ENCODE results near the gene ZNF716. TPM values are rescaled to one million over a fixed set of nuclear protein-coding genes. Genes with fewer than 3 reads are reported as not detected.

The ZNF716 gene
- total and polyA plus RNA-seq, 10 donors = not detected

DNA sequence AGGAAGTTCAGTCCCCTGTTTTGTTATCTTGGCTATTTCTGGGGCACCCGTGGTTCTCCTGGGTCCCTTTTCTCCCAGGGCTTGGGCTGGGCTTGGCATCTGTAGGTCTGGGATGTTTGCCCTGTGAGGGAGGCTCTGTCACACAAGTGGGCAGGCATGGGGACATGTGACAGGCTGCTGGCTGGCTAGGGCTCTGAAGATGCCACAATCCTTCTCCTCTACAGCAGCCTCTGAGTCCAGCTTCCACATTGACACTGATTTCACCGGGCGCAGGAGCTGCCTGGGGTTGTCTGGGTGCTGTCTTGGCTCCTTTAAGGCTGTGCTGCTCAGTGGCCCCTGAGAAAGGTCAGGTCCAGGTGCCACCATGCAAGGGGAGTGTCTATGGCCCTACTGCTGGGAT, 37.4 kb upstream of the ZNF716 start:
- intact Hi-C loops (cut with DNase I; ENCODE audit: low total_unique reads) = no loop called here
- 69 to 80% (median 75%) methylated on average over 2 to 3 of the region's 3 CpGs; no CpG with 5 or more reads in 1 of the 5 donors for WGBS, 5 donors
- H3K9me3 ChIP-seq = peaks cover 0 to 95% (median 60%) of the 10 kb centered on the region in 8 donors

DNA sequence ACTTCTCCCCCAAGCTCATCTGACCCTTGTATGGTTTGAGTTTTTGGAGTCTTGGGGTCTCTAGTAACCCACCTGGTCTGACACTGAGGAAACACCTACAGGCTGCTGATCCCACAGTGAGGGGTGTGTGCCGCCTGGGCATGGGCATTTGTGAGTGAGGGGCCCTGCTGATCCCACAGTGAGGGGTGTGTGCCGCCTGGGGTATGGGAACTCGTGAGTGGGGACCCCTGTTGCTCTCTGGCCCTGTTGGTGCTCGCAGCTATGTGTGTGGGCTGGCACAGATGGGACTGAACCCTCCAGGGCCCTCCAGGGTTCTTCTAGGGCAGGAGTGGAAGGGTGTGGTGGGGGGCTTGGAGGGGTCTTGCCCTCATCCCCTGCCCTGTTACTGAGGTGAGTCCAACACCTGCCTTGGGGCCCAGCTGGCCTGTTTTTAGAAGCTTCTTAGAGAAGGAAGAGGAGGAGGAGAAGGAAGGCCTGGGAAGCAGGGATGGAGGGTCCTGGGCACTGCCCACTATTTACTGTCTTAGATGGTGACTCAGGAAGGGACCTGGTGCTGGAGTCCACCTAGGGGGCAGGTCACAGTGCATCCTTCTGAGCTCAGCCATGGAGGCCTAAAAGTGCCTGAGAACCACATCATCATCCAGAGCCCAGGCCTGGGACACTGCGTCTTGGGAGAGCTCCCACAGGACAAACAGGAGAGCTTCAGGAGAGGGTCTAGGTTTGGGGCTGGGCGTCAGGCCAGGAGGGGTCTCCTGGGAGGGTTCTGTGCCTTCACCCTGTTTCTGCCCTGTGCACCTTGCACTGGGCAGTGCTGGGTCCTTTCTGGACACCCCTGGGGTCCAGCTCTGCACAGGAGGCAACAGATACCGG, 36.2 kb upstream of the ZNF716 start:
- Histone ChIP-seq H3K4me1 (no peaks in the 10 kb centered on the region), H3K9me3 (peaks cover 0 to 89% (median 62%) of the 10 kb centered on the region in 8 donors), H3K27ac (no peak overlapping the region), H3K36me3 (peaks cover 0 to 5% (median 0%) of the 10 kb centered on the region in 6 donors), H3K27me3 (replicated peaks in 1 of 7) (no peaks in the 10 kb centered on the region), H3K4me3 (no peak overlapping the region)
- WGBS, 5 donors = 64 to 74% (median 67%) methylated on average over 6 to 7 of the region's 7 CpGs; no CpG with 5 or more reads in 1 of the 5 donors
- intact Hi-C loops (cut with DNase I; ENCODE audit: low total_unique reads) = no loop called here
- TF ChIP-seq, protein P1, sequence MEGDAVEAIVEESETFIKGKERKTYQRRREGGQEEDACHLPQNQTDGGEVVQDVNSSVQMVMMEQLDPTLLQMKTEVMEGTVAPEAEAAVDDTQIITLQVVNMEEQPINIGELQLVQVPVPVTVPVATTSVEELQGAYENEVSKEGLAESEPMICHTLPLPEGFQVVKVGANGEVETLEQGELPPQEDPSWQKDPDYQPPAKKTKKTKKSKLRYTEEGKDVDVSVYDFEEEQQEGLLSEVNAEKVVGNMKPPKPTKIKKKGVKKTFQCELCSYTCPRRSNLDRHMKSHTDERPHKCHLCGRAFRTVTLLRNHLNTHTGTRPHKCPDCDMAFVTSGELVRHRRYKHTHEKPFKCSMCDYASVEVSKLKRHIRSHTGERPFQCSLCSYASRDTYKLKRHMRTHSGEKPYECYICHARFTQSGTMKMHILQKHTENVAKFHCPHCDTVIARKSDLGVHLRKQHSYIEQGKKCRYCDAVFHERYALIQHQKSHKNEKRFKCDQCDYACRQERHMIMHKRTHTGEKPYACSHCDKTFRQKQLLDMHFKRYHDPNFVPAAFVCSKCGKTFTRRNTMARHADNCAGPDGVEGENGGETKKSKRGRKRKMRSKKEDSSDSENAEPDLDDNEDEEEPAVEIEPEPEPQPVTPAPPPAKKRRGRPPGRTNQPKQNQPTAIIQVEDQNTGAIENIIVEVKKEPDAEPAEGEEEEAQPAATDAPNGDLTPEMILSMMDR (IDR thresholded peaks at IDR 0.05 in 8 of 11, conservative IDR thresholded peaks at IDR 0.05 in 3 of 11) = no peak
- TF ChIP-seq POLR2A (IDR thresholded peaks at IDR 0.05) (no peak), POLR2AphosphoS5 (IDR thresholded peaks at IDR 0.05) (no peak)
- peak; percentile 50 for DNase-seq

More for the DNA sequence above, 37.4 kb upstream of the ZNF716 start:
- no peaks in the 10 kb centered on the region for H3K27me3 ChIP-seq (replicated peaks in 1 of 7)
- H3K4me3 ChIP-seq = no peak overlapping the region
- peaks cover 0 to 5% (median 0%) of the 10 kb centered on the region in 6 donors for H3K36me3 ChIP-seq
- TF ChIP-seq, protein P1 (IDR thresholded peaks at IDR 0.05 in 8 of 11, conservative IDR thresholded peaks at IDR 0.05 in 3 of 11) = no peak
- TF ChIP-seq POLR2A (IDR thresholded peaks at IDR 0.05) = no peak
- TF ChIP-seq POLR2AphosphoS5 (IDR thresholded peaks at IDR 0.05) = no peak
- H3K27ac ChIP-seq = no peak overlapping the region
- H3K4me1 ChIP-seq = no peaks in the 10 kb centered on the region
- DNase-seq = peak; percentile 33

DNA sequence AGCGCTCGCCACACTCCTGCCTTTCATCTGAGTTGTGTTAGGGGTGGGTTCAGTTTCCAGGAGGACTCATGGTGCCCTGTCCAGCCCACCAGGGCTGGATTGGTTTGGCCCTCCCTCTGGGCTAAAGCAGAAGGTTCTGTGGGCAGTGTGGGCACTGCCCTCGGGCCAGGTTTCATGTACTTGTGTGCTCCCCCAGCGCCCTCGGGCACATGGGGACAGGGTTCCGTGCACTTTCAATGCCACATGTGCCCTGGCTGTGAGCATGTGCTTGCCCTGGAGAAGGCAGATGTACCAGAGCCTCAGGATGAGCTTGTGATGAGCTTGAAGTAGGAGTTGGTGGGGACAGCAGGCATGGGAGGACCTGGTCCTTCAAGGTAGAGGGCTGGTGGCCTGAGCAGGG, 35.6 kb upstream of the ZNF716 start:
- 80 to 100% (median 85%) methylated on average over 1 to 6 of the region's 6 CpGs; no CpG with 5 or more reads in 1 of the 5 donors for WGBS, 5 donors
- no peak overlapping the region for H3K27ac ChIP-seq
- peaks cover 0 to 85% (median 62%) of the 10 kb centered on the region in 8 donors for H3K9me3 ChIP-seq

More for the DNA sequence above, 35.6 kb upstream of the ZNF716 start:
- no peak for TF ChIP-seq POLR2A (IDR thresholded peaks at IDR 0.05)
- TF ChIP-seq, protein P1 (IDR thresholded peaks at IDR 0.05 in 8 of 11, conservative IDR thresholded peaks at IDR 0.05 in 3 of 11) = no peak
- no peak for TF ChIP-seq POLR2AphosphoS5 (IDR thresholded peaks at IDR 0.05)
- intact Hi-C loops (cut with DNase I; ENCODE audit: low total_unique reads) = no loop called here
- Histone ChIP-seq H3K27me3 (replicated peaks in 1 of 7) (no peaks in the 10 kb centered on the region), H3K4me3 (no peak overlapping the region), H3K4me1 (no peaks in the 10 kb centered on the region), H3K36me3 (peaks cover 0 to 5% (median 0%) of the 10 kb centered on the region in 6 donors)
- peak; percentile 32 for DNase-seq
